ENCODE measurements around the gene HEMGN.

The HEMGN gene

DNA sequence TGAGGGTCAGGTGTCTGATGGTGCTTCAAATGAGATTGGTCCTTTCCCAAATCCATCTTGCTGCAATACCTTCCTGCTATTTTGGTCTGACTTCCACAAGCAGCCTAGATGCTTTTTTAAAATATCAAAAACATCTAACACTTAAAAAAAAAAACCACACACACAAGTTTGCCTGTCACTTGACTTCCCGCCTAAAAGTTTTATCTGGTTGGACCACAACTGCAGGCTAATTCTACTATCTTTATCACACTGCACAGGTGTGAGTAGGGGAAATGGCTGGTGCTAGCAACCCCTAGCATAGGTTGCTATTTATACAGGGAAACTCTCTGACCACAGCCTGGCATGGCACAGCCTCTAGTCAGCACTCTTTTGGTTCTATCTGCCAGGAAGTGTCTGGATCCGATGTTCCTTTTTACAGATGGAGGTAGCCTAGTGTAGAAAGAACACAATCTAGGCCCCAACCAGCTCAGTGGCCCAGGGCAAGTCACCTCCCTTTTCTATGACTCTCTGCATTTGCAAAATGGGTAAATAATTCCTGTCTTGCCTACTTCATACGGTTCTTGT is at the start of gene HEMGN:
Gene HEMGN (minus strand): TSS at position 92 of the 564 bp plus-strand sequence. CDS start 36 bp downstream, at position 56.
- TF ChIP-seq YY1 (IDR thresholded peaks at IDR 0.05; ENCODE audit: insufficient read depth, insufficient read length): no peak
- no peak within 1 kb of the TSS for H3K4me3 ChIP-seq (ENCODE audit: insufficient read length, low read depth)
- H3K9me3 ChIP-seq (ENCODE audit: insufficient read depth, low read length): no peaks in the 10 kb centered on the region
- no peak for DNase-seq (ENCODE audit: low read depth, low spot score)
- H3K9ac ChIP-seq (ENCODE audit: insufficient read length, low read depth): no peak within 1 kb of the TSS
- peaks cover 15% of the 10 kb centered on the region for H3K27me3 ChIP-seq (ENCODE audit: insufficient read depth, insufficient read length)
- no peaks in the 10 kb centered on the region for H3K36me3 ChIP-seq (ENCODE audit: insufficient read depth, insufficient read length, low read length)
- H3K4me1 ChIP-seq (ENCODE audit: insufficient read depth, insufficient read length): no peaks in the 10 kb centered on the region

DNA sequence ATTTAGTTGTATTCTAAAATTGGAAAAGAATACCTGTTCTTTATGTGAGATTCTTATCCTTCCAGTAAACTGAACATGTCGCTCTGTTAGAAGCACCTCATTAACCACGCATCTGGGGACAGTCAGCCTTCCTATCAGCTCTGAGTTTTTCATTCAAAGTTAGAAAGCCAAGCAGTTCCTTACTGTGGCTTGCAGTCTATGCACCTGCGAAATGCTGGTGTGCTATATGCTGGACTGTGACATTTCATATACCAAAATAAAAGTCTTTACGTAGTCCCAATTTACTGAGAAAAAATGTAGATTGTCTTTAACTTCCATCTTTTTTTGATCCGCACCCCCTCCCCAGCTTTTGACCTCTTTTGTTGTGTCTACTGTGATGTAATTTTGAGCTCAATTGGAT is 49.5 kb upstream of the HEMGN start:
- no peak overlapping the region for H3K9ac ChIP-seq (ENCODE audit: insufficient read length, low read depth)
- no peak for DNase-seq (ENCODE audit: low read depth, low spot score)
- TF ChIP-seq YY1 (IDR thresholded peaks at IDR 0.05; ENCODE audit: insufficient read depth, insufficient read length): no peak
- no peak for TF ChIP-seq ZNF274 (IDR thresholded peaks at IDR 0.05; ENCODE audit: low read depth, low read length)
- no peak for TF ChIP-seq SUZ12 (IDR thresholded peaks at IDR 0.05; ENCODE audit: extremely low read depth, insufficient read depth, insufficient read length)
- peaks cover 8% of the 10 kb centered on the region for H3K36me3 ChIP-seq (ENCODE audit: insufficient read depth, insufficient read length, low read length)
- H3K9me3 ChIP-seq (ENCODE audit: insufficient read depth, low read length): no peaks in the 10 kb centered on the region
- H3K4me1 ChIP-seq (ENCODE audit: insufficient read depth, insufficient read length): no peaks in the 10 kb centered on the region
- H3K27me3 ChIP-seq (ENCODE audit: insufficient read depth, insufficient read length): peaks cover 4% of the 10 kb centered on the region
- H3K4me3 ChIP-seq (ENCODE audit: insufficient read length, low read depth): no peak overlapping the region

- Histone ChIP-seq H3K4me1 (ENCODE audit: insufficient read depth, insufficient read length) (peaks cover 4% of the 10 kb centered on the region), H3K27me3 (ENCODE audit: insufficient read depth, insufficient read length) (peaks cover 26% of the 10 kb centered on the region), H3K9ac (ENCODE audit: insufficient read length, low read depth) (peak overlapping the region; percentile 97), H3K4me3 (ENCODE audit: insufficient read length, low read depth) (peak overlapping the region; percentile 82), H3K36me3 (ENCODE audit: insufficient read depth, insufficient read length, low read length) (peaks cover 6% of the 10 kb centered on the region), H3K9me3 (ENCODE audit: insufficient read depth, low read length) (no peaks in the 10 kb centered on the region)
- TF ChIP-seq YY1 (IDR thresholded peaks at IDR 0.05; ENCODE audit: insufficient read depth, insufficient read length) (no peak), SUZ12 (IDR thresholded peaks at IDR 0.05; ENCODE audit: extremely low read depth, insufficient read depth, insufficient read length) (no peak), ZNF274 (IDR thresholded peaks at IDR 0.05; ENCODE audit: low read depth, low read length) (no peak)
- no peak for DNase-seq (ENCODE audit: low read depth, low spot score)
Observed at GRCh38 chr9:97985058-97985861, 47.3 kb upstream of the HEMGN start.

- peaks cover 34% of the 10 kb centered on the region for H3K27me3 ChIP-seq (ENCODE audit: insufficient read depth, insufficient read length)
- H3K9ac ChIP-seq (ENCODE audit: insufficient read length, low read depth): peak overlapping the region; percentile 97
- peaks cover 6% of the 10 kb centered on the region for H3K36me3 ChIP-seq (ENCODE audit: insufficient read depth, insufficient read length, low read length)
- peak overlapping the region; percentile 82 for H3K4me3 ChIP-seq (ENCODE audit: insufficient read length, low read depth)
- H3K9me3 ChIP-seq (ENCODE audit: insufficient read depth, low read length): no peaks in the 10 kb centered on the region
- no peak for TF ChIP-seq SUZ12 (IDR thresholded peaks at IDR 0.05; ENCODE audit: extremely low read depth, insufficient read depth, insufficient read length)
- no peak for TF ChIP-seq ZNF274 (IDR thresholded peaks at IDR 0.05; ENCODE audit: low read depth, low read length)
- TF ChIP-seq YY1 (IDR thresholded peaks at IDR 0.05; ENCODE audit: insufficient read depth, insufficient read length): peak; percentile 26
- peaks cover 4% of the 10 kb centered on the region for H3K4me1 ChIP-seq (ENCODE audit: insufficient read depth, insufficient read length)
- no peak for DNase-seq (ENCODE audit: low read depth, low spot score)
Observed at GRCh38 chr9:97984188-97985057, 46.5 kb upstream of the HEMGN start.

DNA sequence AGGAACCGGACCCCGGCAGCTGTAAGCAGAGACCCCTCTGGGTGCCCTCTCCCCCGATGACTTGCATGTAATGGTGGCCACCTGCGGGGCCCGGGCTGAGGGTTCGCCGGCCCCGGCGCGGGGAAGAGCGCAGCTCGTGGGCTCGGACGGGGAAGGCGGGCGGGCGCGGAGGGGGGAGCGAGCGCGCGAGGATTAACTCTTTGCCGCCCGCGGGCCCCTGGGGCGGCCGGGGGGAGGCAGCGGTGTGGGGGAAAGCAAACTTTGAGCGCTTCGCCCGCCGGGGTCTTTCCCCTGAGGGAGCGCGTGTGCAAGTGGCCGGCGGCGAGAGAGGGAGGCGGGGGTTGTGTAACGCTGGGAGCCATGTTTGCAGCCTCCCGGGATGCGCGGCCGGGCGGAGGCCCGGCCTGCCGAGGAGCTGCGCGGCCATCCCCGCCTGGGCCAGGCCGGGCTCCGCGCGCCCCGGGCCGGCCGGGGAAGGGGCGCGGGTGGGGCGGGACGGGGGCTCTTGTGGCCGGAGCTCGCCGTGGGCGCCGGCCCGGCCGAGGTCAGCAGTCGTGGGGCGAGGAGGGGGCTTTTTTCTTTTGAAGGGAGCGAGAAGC is 45.7 kb upstream of the HEMGN start:
- H3K4me1 ChIP-seq (ENCODE audit: insufficient read depth, insufficient read length): peaks cover 4% of the 10 kb centered on the region
- H3K9ac ChIP-seq (ENCODE audit: insufficient read length, low read depth): peak overlapping the region; percentile 97
- TF ChIP-seq SUZ12 (IDR thresholded peaks at IDR 0.05; ENCODE audit: extremely low read depth, insufficient read depth, insufficient read length): no peak
- peaks cover 42% of the 10 kb centered on the region for H3K27me3 ChIP-seq (ENCODE audit: insufficient read depth, insufficient read length)
- H3K4me3 ChIP-seq (ENCODE audit: insufficient read length, low read depth): peak overlapping the region; percentile 82
- H3K9me3 ChIP-seq (ENCODE audit: insufficient read depth, low read length): no peaks in the 10 kb centered on the region
- DNase-seq (ENCODE audit: low read depth, low spot score): no peak
- peaks cover 6% of the 10 kb centered on the region for H3K36me3 ChIP-seq (ENCODE audit: insufficient read depth, insufficient read length, low read length)

GRCh38 chr9:97982683-97983588 is 45.0 kb upstream of the HEMGN start, which contains the start of gene ANP32B:
Gene ANP32B (plus strand): TSS chr9:97983341. CDS start chr9:97983556, 215 bp downstream.
- Histone ChIP-seq H3K4me1 (ENCODE audit: insufficient read depth, insufficient read length) (peaks cover 4% of the 10 kb centered on the region), H3K4me3 (ENCODE audit: insufficient read length, low read depth) (peak within 1 kb of the TSS; percentile 82), H3K27me3 (ENCODE audit: insufficient read depth, insufficient read length) (peaks cover 47% of the 10 kb centered on the region), H3K9me3 (ENCODE audit: insufficient read depth, low read length) (no peaks in the 10 kb centered on the region), H3K9ac (ENCODE audit: insufficient read length, low read depth) (peak within 1 kb of the TSS; percentile 97), H3K36me3 (ENCODE audit: insufficient read depth, insufficient read length, low read length) (peaks cover 3% of the 10 kb centered on the region)
- peak; percentile 29 for TF ChIP-seq YY1 (IDR thresholded peaks at IDR 0.05; ENCODE audit: insufficient read depth, insufficient read length)
- TF ChIP-seq ZNF274 (IDR thresholded peaks at IDR 0.05; ENCODE audit: low read depth, low read length): no peak
- DNase-seq (ENCODE audit: low read depth, low spot score): peak; percentile 74

All from NT2/D1 (cell line).